Left lobe of liver (tissue), 2 donors: ENCODE results near the gene LIN37. TPM values are rescaled to one million over a fixed set of nuclear protein-coding genes. Genes with fewer than 3 reads are reported as not detected.

Source experiments
- ATAC-seq: fragments of 200-7000 bp; cut with Tn5 transposase; one replicate; pipeline ENCODE4 v1.9.1; 2020; ENCODE audit warnings: mild to moderate bottlenecking, moderate library complexity
- DNase-seq: peaks from one replicate; pipeline ENCODE4 v3.0.0-alpha.2; 2020; ENCODE audit warnings: low spot score
- total RNA-seq: library from RNA; stranded (reverse); gene quantifications from one replicate; pipeline ENCODE4 v1.2.1, GENCODE V29; 2021
- donor health status: DM: no; HTN: no; CAD: no; lungs with moderate emphysema.
- donor health status: DM: no; HTN: yes; CAD: no.

LIN37 gene
- total RNA-seq, 1 donor from 2014 or later = 4.7 TPM

DNA sequence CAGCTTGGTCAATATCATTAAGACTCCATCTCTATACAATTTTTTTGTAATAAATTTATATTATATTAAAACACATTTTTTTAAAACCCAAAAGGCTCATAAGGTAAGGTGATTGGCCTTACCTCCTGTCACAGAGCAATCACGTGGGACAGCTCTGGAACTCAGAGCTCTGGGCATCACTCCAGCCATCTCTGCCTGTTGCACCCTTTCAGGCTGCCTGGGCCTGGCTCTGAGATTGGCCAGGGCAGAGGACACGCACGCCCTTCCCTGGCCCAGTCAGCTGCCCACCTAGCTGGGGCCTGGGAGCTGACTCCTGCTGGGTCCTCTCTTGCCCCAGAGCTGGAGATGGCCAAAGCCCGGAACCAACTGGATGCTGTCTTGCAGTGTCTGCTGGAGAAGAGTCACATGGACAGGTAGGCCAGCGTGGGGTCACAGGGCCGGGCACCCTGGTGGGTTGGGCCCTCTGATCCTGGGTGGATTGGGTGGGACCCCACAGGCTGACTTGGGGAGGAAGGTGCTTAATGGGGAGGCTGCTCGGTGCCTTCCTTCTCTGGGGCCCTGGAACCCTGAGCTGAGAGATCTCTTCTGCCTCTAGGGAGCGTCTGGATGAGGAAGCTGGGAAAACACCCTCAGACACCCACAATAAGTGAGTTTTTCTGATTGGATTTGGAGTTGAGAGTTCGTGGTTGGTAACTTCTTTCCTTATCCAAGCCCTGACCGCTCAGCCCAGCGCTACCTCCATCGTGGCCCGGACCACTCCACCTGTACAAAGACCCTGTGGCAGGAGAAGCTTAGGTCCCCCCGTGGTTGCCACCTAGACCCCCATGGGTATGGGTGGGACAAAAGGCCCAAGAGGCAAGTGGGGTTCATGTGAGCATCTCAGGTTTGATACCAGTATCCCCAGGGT, 3.7 kb downstream of the LIN37 start:
- ATAC-seq (peak; percentile 28), DNase-seq (peak; percentile 70)

- ATAC-seq (no peak), DNase-seq (no peak)
These were observed 4.5 kb downstream of the LIN37 start for GRCh38 chr19:35752746-35753350.

DNA sequence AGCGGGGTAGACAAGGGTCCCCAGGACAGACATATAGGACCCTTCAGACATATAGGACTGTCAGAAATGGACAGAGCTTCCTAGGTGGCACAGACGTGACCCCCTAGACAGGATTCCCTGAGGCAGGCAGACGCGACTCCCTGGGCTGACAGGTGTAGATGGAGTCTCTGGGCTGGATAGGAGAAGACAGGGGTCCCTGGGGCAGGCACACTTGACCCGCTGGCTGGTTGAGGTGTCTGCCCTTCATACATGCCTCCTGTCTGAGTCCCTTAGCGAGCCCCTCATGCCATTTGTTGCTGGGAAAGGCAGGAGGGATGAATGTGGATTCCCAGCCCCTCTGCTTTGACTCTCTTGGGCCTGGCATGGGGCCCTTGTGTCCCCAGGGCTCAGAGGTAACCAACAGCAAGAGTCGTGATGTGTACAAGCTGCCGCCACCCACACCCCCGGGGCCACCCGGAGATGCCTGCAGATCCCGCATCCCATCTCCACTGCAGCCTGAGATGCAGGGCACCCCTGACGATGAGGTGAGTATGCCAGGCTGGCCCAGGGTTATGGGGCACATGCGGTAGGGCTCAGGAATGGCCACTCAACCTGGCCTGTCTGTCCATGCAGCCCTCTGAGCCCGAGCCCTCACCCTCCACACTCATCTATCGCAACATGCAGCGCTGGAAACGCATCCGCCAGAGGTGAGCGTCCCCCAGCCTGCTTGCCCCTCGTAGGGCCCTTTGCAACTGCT, 5.4 kb downstream of the LIN37 start:
- ATAC-seq = no peak
- DNase-seq = no peak

DNA sequence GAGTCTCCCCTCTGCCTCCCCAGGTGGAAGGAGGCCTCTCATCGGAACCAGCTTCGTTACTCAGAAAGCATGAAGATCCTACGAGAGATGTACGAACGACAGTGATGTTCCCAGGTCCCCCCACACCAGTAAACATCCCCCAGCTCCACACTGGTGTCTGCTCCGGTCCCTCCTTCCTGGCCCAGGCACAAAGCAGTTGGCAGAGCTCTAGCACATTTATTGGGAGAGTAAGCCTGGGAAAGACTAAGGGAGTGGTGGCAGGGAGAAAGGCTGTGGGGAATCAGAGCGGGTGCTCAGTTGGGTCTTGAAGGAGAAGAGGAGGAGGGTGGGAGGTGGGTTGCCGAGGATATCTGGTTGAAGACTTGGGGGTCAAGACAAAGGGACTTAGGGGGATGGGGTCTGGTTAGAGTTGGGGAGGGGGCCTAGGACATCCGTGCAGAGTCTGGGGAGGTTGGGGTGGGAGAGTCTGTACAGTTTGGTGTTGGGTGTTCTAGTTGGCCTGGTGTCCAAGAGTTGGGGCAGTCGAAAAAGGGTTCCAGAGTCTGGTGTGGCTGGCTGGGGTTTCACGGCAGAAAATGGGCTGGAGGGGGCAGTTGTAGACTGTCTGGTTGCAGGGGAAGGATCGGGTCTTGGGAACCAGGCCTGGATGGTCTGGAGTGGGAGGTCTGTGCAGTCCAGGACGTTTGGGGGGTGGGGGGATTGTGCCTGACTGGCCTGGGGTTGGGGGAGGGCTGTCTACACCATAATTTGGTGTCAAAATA, 6.2 kb downstream of the LIN37 start:
- no peak for DNase-seq
- no peak for ATAC-seq

DNA sequence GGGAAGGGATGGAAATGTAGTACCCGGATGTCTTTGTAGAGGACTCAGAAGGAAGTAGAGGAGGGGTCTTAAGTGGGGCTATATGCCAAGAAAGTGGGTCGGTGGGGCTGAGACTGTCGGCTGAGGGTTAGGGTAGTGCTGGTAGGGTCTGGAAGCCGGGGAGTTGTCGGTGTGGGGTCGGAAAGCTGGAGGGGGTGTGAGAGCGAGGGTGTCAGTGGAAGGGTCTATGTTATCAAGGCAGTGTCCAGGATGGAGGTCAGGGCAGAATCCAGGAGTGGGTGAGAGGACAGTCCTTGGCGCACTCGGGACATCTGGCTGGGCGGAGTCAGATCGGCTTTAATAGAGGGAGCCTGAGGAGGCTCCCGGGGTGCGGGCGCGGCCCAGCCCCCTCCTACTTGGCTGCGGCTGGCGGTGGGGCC, 6.8 kb downstream of the LIN37 start:
- no peak for ATAC-seq
- no peak for DNase-seq

- no peak for ATAC-seq
- peak; percentile 67 for DNase-seq
These were observed 7.4 kb downstream of the LIN37 start for GRCh38 chr19:35755550-35756376.

- DNase-seq = no peak
- no peak for ATAC-seq
These were observed 8.2 kb downstream of the LIN37 start, which contains the start of gene HSPB6 for GRCh38 chr19:35756377-35757230. TSS of gene HSPB6 (minus strand) at chr19:35757029. CDS start at chr19:35757008, 21 bp downstream.

- ATAC-seq (peak; percentile 19), DNase-seq (peak; percentile 66)
These were observed 8.9 kb downstream of the LIN37 start for GRCh38 chr19:35757231-35757748.

GRCh38 chr19:35757749-35758608, 9.6 kb downstream of the LIN37 start, which contains the start of gene PROSER3:
TSS of gene PROSER3 (plus strand) at chr19:35758176. CDS start at chr19:35758216, 40 bp downstream.
- DNase-seq = peak; percentile 99
- peak; percentile 91 for ATAC-seq

DNA sequence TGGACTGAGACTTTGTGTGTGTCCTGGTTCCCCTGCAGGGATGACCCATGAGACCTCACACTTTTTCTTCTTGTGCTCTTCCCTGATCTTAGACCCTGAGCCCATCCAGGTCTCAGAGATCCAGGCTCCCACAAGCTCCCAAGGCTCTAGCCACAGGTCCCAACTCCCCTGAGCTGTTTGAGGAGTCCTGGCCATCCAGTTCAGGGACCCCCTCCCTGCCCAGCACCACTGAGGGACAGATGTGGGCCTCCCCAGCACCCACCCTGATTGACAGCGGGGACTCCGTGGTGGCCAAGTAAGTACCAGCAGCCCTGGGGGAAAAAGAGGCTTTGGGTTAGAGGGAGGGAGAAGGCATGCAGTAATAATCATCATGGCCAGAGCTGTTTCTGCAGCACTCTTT, 11.3 kb downstream of the LIN37 start:
- ATAC-seq = no peak

GRCh38 chr19:35760711-35761349, 12.5 kb downstream of the LIN37 start:
- no peak for ATAC-seq

More for the DNA sequence above, 11.3 kb downstream of the LIN37 start:
- DNase-seq = no peak

GRCh38 chr19:35764432-35765315, 16.3 kb downstream of the LIN37 start:
- DNase-seq = no peak

More at GRCh38 chr19:35760711-35761349, 12.5 kb downstream of the LIN37 start:
- no peak for DNase-seq

GRCh38 chr19:35766571-35767104, 18.3 kb downstream of the LIN37 start:
- no peak for DNase-seq
- no peak for ATAC-seq

More at GRCh38 chr19:35764432-35765315, 16.3 kb downstream of the LIN37 start:
- ATAC-seq = no peak

- no peak for DNase-seq
- ATAC-seq = peak; percentile 20
These were observed 19.1 kb downstream of the LIN37 start for GRCh38 chr19:35767288-35768081.

GRCh38 chr19:35768082-35768421, 19.7 kb downstream of the LIN37 start:
- DNase-seq (no peak), ATAC-seq (no peak)
